ENCODE measurements around the gene COL21A1.

DNA sequence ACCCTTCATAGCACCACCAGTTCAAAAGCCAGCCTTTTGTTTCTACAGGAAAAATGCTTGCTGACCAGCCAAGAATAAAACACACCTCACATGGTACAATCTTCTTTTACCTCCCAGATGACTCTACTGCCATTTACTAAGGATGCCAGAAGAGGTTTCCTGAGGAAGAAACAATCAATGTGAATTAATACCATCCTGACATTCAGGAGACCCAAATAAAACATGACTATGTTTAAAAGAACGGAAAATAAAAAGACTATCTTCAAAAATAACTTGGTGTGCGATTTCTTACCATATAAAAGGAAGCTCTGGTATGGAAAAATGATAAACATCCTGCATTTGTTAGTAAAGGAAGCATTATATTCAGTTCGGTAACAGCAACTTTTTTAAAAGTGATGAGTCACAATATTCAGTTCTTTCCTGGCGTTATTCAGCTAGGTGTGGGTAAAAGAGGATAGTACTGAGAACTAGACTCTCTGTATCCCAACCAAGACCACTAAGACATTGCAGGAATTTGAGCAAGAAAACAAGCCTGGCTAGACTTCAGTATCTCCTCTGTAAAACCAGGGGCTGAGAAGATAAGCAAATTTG is 16.3 kb downstream of the COL21A1 start:
- TF ChIP-seq, protein P1, sequence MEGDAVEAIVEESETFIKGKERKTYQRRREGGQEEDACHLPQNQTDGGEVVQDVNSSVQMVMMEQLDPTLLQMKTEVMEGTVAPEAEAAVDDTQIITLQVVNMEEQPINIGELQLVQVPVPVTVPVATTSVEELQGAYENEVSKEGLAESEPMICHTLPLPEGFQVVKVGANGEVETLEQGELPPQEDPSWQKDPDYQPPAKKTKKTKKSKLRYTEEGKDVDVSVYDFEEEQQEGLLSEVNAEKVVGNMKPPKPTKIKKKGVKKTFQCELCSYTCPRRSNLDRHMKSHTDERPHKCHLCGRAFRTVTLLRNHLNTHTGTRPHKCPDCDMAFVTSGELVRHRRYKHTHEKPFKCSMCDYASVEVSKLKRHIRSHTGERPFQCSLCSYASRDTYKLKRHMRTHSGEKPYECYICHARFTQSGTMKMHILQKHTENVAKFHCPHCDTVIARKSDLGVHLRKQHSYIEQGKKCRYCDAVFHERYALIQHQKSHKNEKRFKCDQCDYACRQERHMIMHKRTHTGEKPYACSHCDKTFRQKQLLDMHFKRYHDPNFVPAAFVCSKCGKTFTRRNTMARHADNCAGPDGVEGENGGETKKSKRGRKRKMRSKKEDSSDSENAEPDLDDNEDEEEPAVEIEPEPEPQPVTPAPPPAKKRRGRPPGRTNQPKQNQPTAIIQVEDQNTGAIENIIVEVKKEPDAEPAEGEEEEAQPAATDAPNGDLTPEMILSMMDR (IDR thresholded peaks at IDR 0.05), result no peak
- TF ChIP-seq POLR2AphosphoS5 (IDR thresholded peaks at IDR 0.05), result no peak

Data from breast epithelium (tissue), 3 donors.